B cell (primary cell): ENCODE measurements around the gene GPC5. TPM values are rescaled to one million over a fixed set of nuclear protein-coding genes. Genes with fewer than 3 reads are reported as not detected.

Source experiments
- ATAC-seq: fragments of 200-7000 bp; cut with Tn5 transposase; one replicate; pipeline ENCODE4 v1.10.0; 2021; ENCODE audit warnings: low read depth, mild to moderate bottlenecking, moderate number of reproducible peaks, moderate library complexity
- CTCF ChIA-PET: fragments of 350-600 bp; sonication (Branson Sonifier 250); formaldehyde crosslinking; loops from one replicate; lab custom pipeline; 2021; ENCODE audit warnings: antibody characterized with exemption, inconsistent platforms; lab: Charles Lee
- POLR2A ChIA-PET: fragments of 350-600 bp; sonication (Branson Sonifier 250); formaldehyde crosslinking; loops from one replicate; lab custom pipeline; 2021; ENCODE audit warnings: antibody characterized with exemption; lab: Charles Lee
- DNase-seq: peaks from one replicate; pipeline ENCODE4 v3.0.0; 2013
- H2AFZ ChIP-seq: 2 replicates; pipeline ENCODE4 v1.6.1; 2012; ENCODE audit warnings: mild to moderate bottlenecking, low read depth, low read length; ENCODE audit not compliant: insufficient read depth, poor library complexity, severe bottlenecking
- H3K27ac ChIP-seq, 2 donors: 1 replicate in 1 of 2; 2 replicates in 1 of 2; pipeline ENCODE4 v1.5.1; 2012 to 2013; ENCODE audit warnings: low read length in 2 of 2, mild to moderate bottlenecking in 2 of 2, moderate library complexity in 1 of 2
- H3K27me3 ChIP-seq, 4 experiments: fragments of 200-600 bp in 1 of 4; sonication (generic) in 1 of 4; replicated peaks in 1 of 4; 1 replicate in 2 of 4; 2 replicates in 2 of 4; pipeline versions ENCODE4 v1.6.1 to v1.7.0; 2013 to 2016; ENCODE audit warnings: low read length in 3 of 4, mild to moderate bottlenecking in 2 of 4, mixed read lengths in 1 of 4, moderate library complexity in 1 of 4; ENCODE audit not compliant: insufficient read depth in 4 of 4, control insufficient read depth in 3 of 4; ENCODE audit errors: control extremely low read depth in 1 of 4
- H3K36me3 ChIP-seq, 2 experiments: replicated peaks in 1 of 2; 1 replicate in 1 of 2; 2 replicates in 1 of 2; pipeline versions ENCODE4 v1.6.1 to v1.7.1; 2013; ENCODE audit warnings: low read length in 1 of 2; ENCODE audit not compliant: insufficient read depth in 2 of 2, control insufficient read depth in 1 of 2; ENCODE audit errors: control extremely low read depth in 1 of 2, extremely low read depth in 1 of 2
- H3K4me1 ChIP-seq, 2 donors: fragments of 200-600 bp in 1 of 2; sonication (generic) in 1 of 2; 1 replicate in 1 of 2; 2 replicates in 1 of 2; pipeline versions ENCODE4 v1.5.1 to v1.6.1; 2013 to 2017; ENCODE audit warnings: low read length in 2 of 2; ENCODE audit not compliant: control insufficient read depth in 2 of 2, insufficient read depth in 2 of 2
- H3K4me2 ChIP-seq: replicated peaks from 2 replicates; pipeline ENCODE3; 2012; ENCODE audit warnings: mild to moderate bottlenecking, low read depth, low read length; ENCODE audit not compliant: poor library complexity, severe bottlenecking
- H3K4me3 ChIP-seq, 5 experiments: fragments of 200-600 bp in 1 of 5; sonication (generic) in 1 of 5; 1 replicate in 3 of 5; 2 replicates in 2 of 5; pipeline versions ENCODE4 v1.5.1 to v1.7.0; 2011 to 2016; ENCODE audit warnings: low read length in 4 of 5, mild to moderate bottlenecking in 4 of 5, low read depth in 2 of 5, control low read depth in 1 of 5, moderate library complexity in 1 of 5; ENCODE audit not compliant: insufficient read depth in 1 of 5; ENCODE audit errors: control extremely low read depth in 1 of 5, extremely low read depth in 1 of 5
- H3K79me2 ChIP-seq: fragments of 200-600 bp; sonication (generic); one replicate; pipeline ENCODE4 v1.6.0; 2016; ENCODE audit warnings: low read length; ENCODE audit not compliant: control insufficient read depth, insufficient read depth
- H3K9ac ChIP-seq: fragments of 200-600 bp; sonication (generic); 2 replicates; pipeline ENCODE4 v1.6.1; 2017; ENCODE audit warnings: mild to moderate bottlenecking, low read length, moderate library complexity
- H3K9me3 ChIP-seq, 3 donors: one replicate each; pipeline versions ENCODE4 v1.6.1 to v1.7.1; 2013; ENCODE audit warnings: low read length in 2 of 3; ENCODE audit not compliant: control insufficient read depth in 2 of 3, insufficient read depth in 1 of 3; ENCODE audit errors: control extremely low read depth in 1 of 3
- H4K20me1 ChIP-seq: 2 replicates; pipeline ENCODE4 v1.6.0; 2012; ENCODE audit warnings: mild to moderate bottlenecking, low read length; ENCODE audit not compliant: insufficient read depth, control insufficient read depth, poor library complexity, severe bottlenecking
- H3K27ac Mint-ChIP-seq: one replicate; pipeline ENCODE4 v1.8.0; 2021; ENCODE audit warnings: mixed read lengths
- H3K27me3 Mint-ChIP-seq: one replicate; pipeline ENCODE4 v1.8.0; 2021; ENCODE audit warnings: mixed read lengths
- H3K4me1 Mint-ChIP-seq: one replicate; pipeline ENCODE4 v1.8.0; 2021; ENCODE audit warnings: mixed read lengths
- H3K4me3 Mint-ChIP-seq: one replicate; pipeline ENCODE4 v1.8.0; 2021; ENCODE audit warnings: mixed read lengths
- H3K9me3 Mint-ChIP-seq: one replicate; pipeline ENCODE4 v1.8.0; 2022; ENCODE audit warnings: mixed read lengths; ENCODE audit not compliant: insufficient read depth
- CTCF ChIP-seq: fragments of 200-600 bp; IDR thresholded peaks from one replicate; pipeline ENCODE4 v1.8.0; 2022; ENCODE audit warnings: antibody characterized with exemption, mild to moderate bottlenecking
- EZH2 ChIP-seq: IDR thresholded peaks from 2 replicates; pipeline ENCODE4 v1.6.1; 2012; ENCODE audit warnings: borderline replicate concordance, low read depth, mild to moderate bottlenecking, moderate library complexity, low read length; ENCODE audit not compliant: insufficient read depth, poor library complexity, severe bottlenecking
- WGBS: methylation state at CpG from one replicate; pipeline ENCODE4 v1.1.5; 2013; ENCODE audit warnings: missing lambda C conversion rate; ENCODE audit not compliant: insufficient coverage; 5-methylcytosine and 5-hydroxymethylcytosine counted together
- intact Hi-C: fragments of 100-400 bp; cut with micrococcal nuclease; formaldehyde crosslinking; loops from one replicate; pipeline ENCODE4 v1.10.0; 2022
- polyA plus RNA-seq: library from polyadenylated mRNA; depleted of rRNA; stranded (reverse); fragments of >200 nt; gene quantifications from 2 replicates; pipeline ENCODE4 v1.2.3, GENCODE V29; 2012
- total RNA-seq, 2 donors: library from RNA; stranded (reverse); fragments of 120-200 nt in 1 of 2; gene quantifications; 1 replicate in 1 of 2; 2 replicates in 1 of 2; pipeline versions ENCODE4 v1.2.3 to v1.2.4, GENCODE V29; 2013 to 2022

The GPC5 gene
- total and polyA plus RNA-seq, 2 donors (not counting 1 experiment from before 2014, with no cell fraction given): 0.15 to 0.30 TPM

DNA sequence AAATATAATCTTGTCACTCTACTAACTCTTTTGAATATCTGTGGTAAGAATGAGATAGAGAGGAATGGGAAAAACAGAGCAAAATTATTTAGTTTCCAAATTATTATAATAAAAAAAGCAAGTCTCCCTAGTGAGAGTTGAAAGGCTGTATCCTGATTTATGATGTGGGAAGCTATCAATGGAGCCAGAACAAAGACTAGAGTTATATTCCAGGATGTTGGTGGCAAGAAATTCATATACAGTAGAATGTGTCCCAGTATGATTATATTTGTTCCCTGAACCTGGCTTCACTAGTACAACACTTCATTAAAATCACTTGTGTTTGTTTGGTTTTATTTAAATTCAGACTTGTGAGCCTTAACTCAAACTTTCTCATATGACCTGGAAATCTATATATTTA is 630.3 kb downstream of the GPC5 start:
- Histone ChIP-seq H3K27ac (no peak overlapping the region), H3K4me3 (no peak overlapping the region), H3K27me3 (no peaks in the 10 kb centered on the region), H3K36me3 (no peaks in the 10 kb centered on the region), H3K9me3 (no peaks in the 10 kb centered on the region), H4K20me1 (no peaks in the 10 kb centered on the region), H3K4me1 (no peaks in the 10 kb centered on the region), H3K4me2 (no peak overlapping the region), H2AFZ (no peak overlapping the region), H3K79me2 (no peaks in the 10 kb centered on the region), H3K9ac (no peak overlapping the region)
- Mint-ChIP-seq H3K4me1 (no peaks in the 10 kb centered on the region), H3K9me3 (no peaks in the 10 kb centered on the region), H3K27ac (no peak overlapping the region), H3K4me3 (no peak overlapping the region), H3K27me3 (no peaks in the 10 kb centered on the region)
- intact Hi-C loops: no loop called here
- CTCF ChIA-PET: no interaction called here
- POLR2A ChIA-PET: no interaction called here
- ATAC-seq: no peak
- no peak for DNase-seq
- TF ChIP-seq CTCF (no peak), EZH2 (no peak)

- Histone ChIP-seq H3K9ac (no peak overlapping the region), H2AFZ (no peak overlapping the region), H3K4me2 (no peak overlapping the region), H3K36me3 (no peaks in the 10 kb centered on the region), H3K27me3 (no peaks in the 10 kb centered on the region), H3K4me1 (no peaks in the 10 kb centered on the region), H4K20me1 (no peaks in the 10 kb centered on the region), H3K4me3 (no peak overlapping the region), H3K9me3 (no peaks in the 10 kb centered on the region), H3K79me2 (no peaks in the 10 kb centered on the region), H3K27ac (no peak overlapping the region)
- no peaks in the 10 kb centered on the region for H3K4me1 Mint-ChIP-seq
- TF ChIP-seq CTCF (no peak), EZH2 (no peak)
- WGBS: no CpG with 5 or more reads among the region's 4 CpGs
- no peak overlapping the region for H3K4me3 Mint-ChIP-seq
- no peak overlapping the region for H3K27ac Mint-ChIP-seq
- no peaks in the 10 kb centered on the region for H3K9me3 Mint-ChIP-seq
- ChIA-PET CTCF (no interaction called here), POLR2A (no interaction called here)
- intact Hi-C loops: no loop called here
- ATAC-seq (no peak), DNase-seq (no peak)
- H3K27me3 Mint-ChIP-seq: no peaks in the 10 kb centered on the region
Measured at GRCh38 chr13:92029641-92030040, 631.2 kb downstream of the GPC5 start.
